ENCODE results near the gene NUP210.

DNA sequence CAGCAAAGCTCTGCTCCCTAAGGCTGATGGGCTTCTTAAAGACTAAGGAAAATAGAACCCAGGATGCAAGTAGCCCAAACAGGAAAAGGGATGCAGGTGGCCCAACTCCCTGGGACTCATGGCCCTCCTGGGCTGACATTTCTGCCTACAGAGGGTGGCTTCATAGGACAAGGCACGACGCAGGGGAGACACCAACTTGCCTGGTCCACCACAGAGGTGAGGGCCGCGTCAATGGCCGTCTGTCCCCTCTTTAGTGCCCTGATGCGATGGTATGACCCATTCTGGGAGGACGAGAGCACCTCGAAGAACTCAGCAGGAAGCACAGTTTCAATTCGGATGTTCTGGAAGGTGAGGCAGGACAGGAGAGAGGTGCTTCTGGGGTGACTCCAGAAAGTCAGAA is 44.0 kb downstream of the NUP210 start:
- TF ChIP-seq, protein P1, sequence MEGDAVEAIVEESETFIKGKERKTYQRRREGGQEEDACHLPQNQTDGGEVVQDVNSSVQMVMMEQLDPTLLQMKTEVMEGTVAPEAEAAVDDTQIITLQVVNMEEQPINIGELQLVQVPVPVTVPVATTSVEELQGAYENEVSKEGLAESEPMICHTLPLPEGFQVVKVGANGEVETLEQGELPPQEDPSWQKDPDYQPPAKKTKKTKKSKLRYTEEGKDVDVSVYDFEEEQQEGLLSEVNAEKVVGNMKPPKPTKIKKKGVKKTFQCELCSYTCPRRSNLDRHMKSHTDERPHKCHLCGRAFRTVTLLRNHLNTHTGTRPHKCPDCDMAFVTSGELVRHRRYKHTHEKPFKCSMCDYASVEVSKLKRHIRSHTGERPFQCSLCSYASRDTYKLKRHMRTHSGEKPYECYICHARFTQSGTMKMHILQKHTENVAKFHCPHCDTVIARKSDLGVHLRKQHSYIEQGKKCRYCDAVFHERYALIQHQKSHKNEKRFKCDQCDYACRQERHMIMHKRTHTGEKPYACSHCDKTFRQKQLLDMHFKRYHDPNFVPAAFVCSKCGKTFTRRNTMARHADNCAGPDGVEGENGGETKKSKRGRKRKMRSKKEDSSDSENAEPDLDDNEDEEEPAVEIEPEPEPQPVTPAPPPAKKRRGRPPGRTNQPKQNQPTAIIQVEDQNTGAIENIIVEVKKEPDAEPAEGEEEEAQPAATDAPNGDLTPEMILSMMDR (IDR thresholded peaks at IDR 0.05) = no peak
- TF ChIP-seq RFX5 (IDR thresholded peaks at IDR 0.05; ENCODE audit: low read length) (no peak), FOXM1 (IDR thresholded peaks at IDR 0.05; ENCODE audit: low read depth) (no peak), ELF1 (IDR thresholded peaks at IDR 0.05) (no peak), EP300 (IDR thresholded peaks at IDR 0.05; ENCODE audit: borderline replicate concordance in 1 of 2, low read depth in 1 of 2, low read length in 1 of 2) (no peak), EZH2phosphoT487 (IDR thresholded peaks at IDR 0.05; ENCODE audit: borderline replicate concordance, low read depth) (no peak), SIN3A (IDR thresholded peaks at IDR 0.05; ENCODE audit: borderline replicate concordance, low read depth, low read length) (no peak), MXI1 (IDR thresholded peaks at IDR 0.05; ENCODE audit: low read depth, low read length) (no peak)
- TF ChIP-seq, protein P2, sequence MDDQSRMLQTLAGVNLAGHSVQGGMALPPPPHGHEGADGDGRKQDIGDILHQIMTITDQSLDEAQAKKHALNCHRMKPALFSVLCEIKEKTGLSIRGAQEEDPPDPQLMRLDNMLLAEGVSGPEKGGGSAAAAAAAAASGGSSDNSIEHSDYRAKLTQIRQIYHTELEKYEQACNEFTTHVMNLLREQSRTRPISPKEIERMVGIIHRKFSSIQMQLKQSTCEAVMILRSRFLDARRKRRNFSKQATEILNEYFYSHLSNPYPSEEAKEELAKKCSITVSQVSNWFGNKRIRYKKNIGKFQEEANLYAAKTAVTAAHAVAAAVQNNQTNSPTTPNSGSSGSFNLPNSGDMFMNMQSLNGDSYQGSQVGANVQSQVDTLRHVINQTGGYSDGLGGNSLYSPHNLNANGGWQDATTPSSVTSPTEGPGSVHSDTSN (IDR thresholded peaks at IDR 0.05) = no peak
- TF ChIP-seq, protein P3, sequence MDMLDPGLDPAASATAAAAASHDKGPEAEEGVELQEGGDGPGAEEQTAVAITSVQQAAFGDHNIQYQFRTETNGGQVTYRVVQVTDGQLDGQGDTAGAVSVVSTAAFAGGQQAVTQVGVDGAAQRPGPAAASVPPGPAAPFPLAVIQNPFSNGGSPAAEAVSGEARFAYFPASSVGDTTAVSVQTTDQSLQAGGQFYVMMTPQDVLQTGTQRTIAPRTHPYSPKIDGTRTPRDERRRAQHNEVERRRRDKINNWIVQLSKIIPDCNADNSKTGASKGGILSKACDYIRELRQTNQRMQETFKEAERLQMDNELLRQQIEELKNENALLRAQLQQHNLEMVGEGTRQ (IDR thresholded peaks at IDR 0.05; ENCODE audit: borderline replicate concordance, low read depth, low read length) = no peak

All from SK-N-SH (cell line).